Cerebellar nuclear complex (tissue), 1 donor: ENCODE measurements around the gene PARM1.

Source experiments
- DNase-seq, 2 experiments: peaks; one replicate each; lab custom pipeline; 2025; lab: John Stamatoyannopoulos, UW

PARM1 gene

GRCh38 chr4:74942251-74942917 is 9.5 kb downstream of the PARM1 start:
- DNase-seq = no peak

- DNase-seq = no peak
Observed at GRCh38 chr4:74942918-74943253, 10.0 kb downstream of the PARM1 start.

- no peak for DNase-seq
Observed at GRCh38 chr4:74944354-74944793, 11.5 kb downstream of the PARM1 start.

- DNase-seq = no peak
Observed at GRCh38 chr4:74946196-74946595, 13.3 kb downstream of the PARM1 start.

GRCh38 chr4:74947798-74948197 is 14.9 kb downstream of the PARM1 start:
- DNase-seq = no peak

GRCh38 chr4:74948236-74948635 is 15.3 kb downstream of the PARM1 start:
- DNase-seq = no peak

GRCh38 chr4:74950200-74950599 is 17.3 kb downstream of the PARM1 start:
- DNase-seq = no peak

GRCh38 chr4:74950882-74951281 is 18.0 kb downstream of the PARM1 start:
- DNase-seq = no peak

- DNase-seq = no peak
Observed at GRCh38 chr4:74953647-74954046, 20.7 kb downstream of the PARM1 start.

GRCh38 chr4:74958881-74959280 is 26.0 kb downstream of the PARM1 start:
- DNase-seq = no peak

GRCh38 chr4:74961230-74961629 is 28.3 kb downstream of the PARM1 start:
- no peak for DNase-seq

- no peak for DNase-seq
Observed at GRCh38 chr4:74962584-74962983, 29.7 kb downstream of the PARM1 start.

- no peak for DNase-seq
Observed at GRCh38 chr4:74964311-74964710, 31.4 kb downstream of the PARM1 start.

GRCh38 chr4:74967324-74967723 is 34.4 kb downstream of the PARM1 start:
- DNase-seq = no peak

- no peak for DNase-seq
Observed at GRCh38 chr4:74968456-74969164, 35.7 kb downstream of the PARM1 start.

- no peak for DNase-seq
Observed at GRCh38 chr4:74969507-74970474, 36.9 kb downstream of the PARM1 start.

GRCh38 chr4:74970577-74970976 is 37.7 kb downstream of the PARM1 start:
- DNase-seq = no peak

- DNase-seq = no peak
Observed at GRCh38 chr4:74971862-74972261, 38.9 kb downstream of the PARM1 start.

GRCh38 chr4:74975082-74975481 is 42.2 kb downstream of the PARM1 start:
- DNase-seq = no peak

GRCh38 chr4:74975848-74976824 is 43.2 kb downstream of the PARM1 start:
- DNase-seq = no peak

- no peak for DNase-seq
Observed at GRCh38 chr4:74982546-74983252, 49.8 kb downstream of the PARM1 start.
